Activated CD4-positive, alpha-beta T cell treated with anti-CD3 and anti-CD28 coated beads, Interleukin-2, amount 50 U/mL, for 48 hours (primary cell): ENCODE measurements around the gene RSL1D1.

Source experiments
- DNase-seq, 2 experiments: peaks; one replicate each; pipeline ENCODE4 v3.0.0-alpha.2; 2020

Gene RSL1D1

GRCh38 chr16:11851294-11852091 lies at the start of gene RSL1D1:
Gene RSL1D1, minus strand, starts transcription at chr16:11851542. Its CDS starts 30 bp downstream, at chr16:11851512.
- DNase-seq = peak; percentile 87 to 91

- DNase-seq = no peak
Observed at GRCh38 chr16:11901091-11901490, 49.7 kb upstream of the RSL1D1 start.

GRCh38 chr16:11896486-11897176 lies 45.3 kb upstream of the RSL1D1 start:
- DNase-seq = no peak

GRCh38 chr16:11893571-11893970 lies 42.2 kb upstream of the RSL1D1 start:
- DNase-seq = no peak

GRCh38 chr16:11892761-11893160 lies 41.4 kb upstream of the RSL1D1 start:
- DNase-seq = no peak

GRCh38 chr16:11890231-11890965 lies 39.1 kb upstream of the RSL1D1 start:
- DNase-seq = no peak

GRCh38 chr16:11886881-11887280 lies 35.5 kb upstream of the RSL1D1 start:
- no peak for DNase-seq

- DNase-seq = no peak
Observed at GRCh38 chr16:11884035-11884434, 32.7 kb upstream of the RSL1D1 start.

GRCh38 chr16:11880007-11880406 lies 28.7 kb upstream of the RSL1D1 start:
- DNase-seq = no peak

- DNase-seq = no peak
Observed at GRCh38 chr16:11877374-11877773, 26.0 kb upstream of the RSL1D1 start.

- no peak for DNase-seq
Observed at GRCh38 chr16:11876306-11876705, 25.0 kb upstream of the RSL1D1 start.

GRCh38 chr16:11875721-11876120 lies 24.4 kb upstream of the RSL1D1 start:
- DNase-seq = no peak

- DNase-seq = no peak
Observed at GRCh38 chr16:11871193-11871592, 19.9 kb upstream of the RSL1D1 start.

- no peak for DNase-seq
Observed at GRCh38 chr16:11870399-11870798, 19.1 kb upstream of the RSL1D1 start.

GRCh38 chr16:11869353-11870228 lies 18.2 kb upstream of the RSL1D1 start:
- no peak for DNase-seq

GRCh38 chr16:11868412-11868980 lies 17.2 kb upstream of the RSL1D1 start:
- DNase-seq = no peak

GRCh38 chr16:11862489-11862888 lies 11.1 kb upstream of the RSL1D1 start:
- DNase-seq = no peak

- DNase-seq = no peak
Observed at GRCh38 chr16:11857161-11857560, 5.8 kb upstream of the RSL1D1 start.

GRCh38 chr16:11852092-11852809 lies 909 bp upstream of the RSL1D1 start:
- DNase-seq = no peak

GRCh38 chr16:11848842-11849241 lies 2.5 kb downstream of the RSL1D1 start:
- no peak for DNase-seq

GRCh38 chr16:11844499-11844898 lies 6.8 kb downstream of the RSL1D1 start:
- no peak for DNase-seq

- DNase-seq = no peak
Observed at GRCh38 chr16:11843861-11844260, 7.5 kb downstream of the RSL1D1 start.
